K562 (cell line): ENCODE measurements around the gene ACTR1B. TPM values are rescaled to one million over a fixed set of nuclear protein-coding genes. Genes with fewer than 3 reads are reported as not detected.
A peak's percentile ranks its signal among the peaks of the same experiment; 100 is the strongest.

Experiments
- ELF4 ChIP-seq: fragments of 450-650 bp; formaldehyde crosslinking; IDR thresholded peaks from 2 replicates; pipeline ENCODE4 v1.4.0; 2022; ENCODE audit warnings: missing genetic modification characterization
- HMBOX1 ChIP-seq: sonication (generic); IDR thresholded peaks from 2 replicates; pipeline ENCODE4 v1.6.1; 2016
- HSF4 ChIP-seq: fragments of 250-450 bp; sonication (Bioruptor Pico); IDR thresholded peaks from 2 replicates; pipeline ENCODE4 v2.1.2; 2022; ENCODE audit warnings: mild to moderate bottlenecking, moderate library complexity, borderline replicate concordance
- JUNB ChIP-seq: fragments of 450-650 bp; formaldehyde crosslinking; conservative IDR thresholded peaks from 2 replicates; pipeline ENCODE4 v1.4.0; 2020; ENCODE audit warnings: mild to moderate bottlenecking
- JUND ChIP-seq, 2 experiments: IDR thresholded peaks; 2 replicates in 1 of 2; 3 replicates in 1 of 2; pipeline ENCODE4 v1.6.1; 2011; ENCODE audit warnings: borderline replicate concordance in 2 of 2, low read depth in 2 of 2, low read length in 2 of 2, improper control_type of control experiment in 1 of 2, missing biosample characterization in 1 of 2, missing genetic modification characterization in 1 of 2, missing genetic modification reagents in 1 of 2
- KDM4B ChIP-seq, 2 experiments: fragments of 450-650 bp in 1 of 2; sonication (generic) in 1 of 2; IDR thresholded peaks; 2 replicates each; pipeline ENCODE4 v1.6.1; 2016 to 2017; ENCODE audit warnings: borderline replicate concordance in 2 of 2, antibody characterized with exemption in 1 of 2, low read depth in 1 of 2, mild to moderate bottlenecking in 1 of 2
- LEF1 ChIP-seq: fragments of 450-650 bp; IDR thresholded peaks from 2 replicates; pipeline ENCODE4 v1.6.1; 2016; ENCODE audit warnings: mild to moderate bottlenecking
- MBD2 ChIP-seq: sonication (generic); IDR thresholded peaks from 2 replicates; pipeline ENCODE4 v1.6.1; 2016; ENCODE audit warnings: low read depth, borderline replicate concordance
- MLLT1 ChIP-seq, 2 experiments: fragments of 450-650 bp; IDR thresholded peaks; 2 replicates each; pipeline ENCODE4 v1.6.1; 2016
- MNT ChIP-seq, 2 experiments: fragments of 450-650 bp; conservative IDR thresholded peaks; 2 replicates each; pipeline ENCODE4 v1.6.1; 2017; ENCODE audit warnings: mild to moderate bottlenecking in 2 of 2, moderate library complexity in 2 of 2
- NONO ChIP-seq, 2 experiments: fragments of 200-400 bp in 1 of 2; fragments of 450-650 bp in 1 of 2; formaldehyde crosslinking in 1 of 2; IDR thresholded peaks; 2 replicates each; pipeline ENCODE4 v1.6.1; 2017; ENCODE audit warnings: low read depth in 2 of 2, mild to moderate bottlenecking in 2 of 2, moderate library complexity in 2 of 2, low read length in 1 of 2
- RREB1 ChIP-seq: fragments of 250-450 bp; sonication (Bioruptor Pico); IDR thresholded peaks from 2 replicates; pipeline ENCODE4 v1.4.0; 2020
- SP2 ChIP-seq: IDR thresholded peaks from 2 replicates; pipeline ENCODE4 v1.6.1; 2011; ENCODE audit warnings: mild to moderate bottlenecking, low read depth, low read length, moderate library complexity; ENCODE audit not compliant: poor library complexity, severe bottlenecking; ENCODE audit errors: extremely low read depth
- ZEB2 ChIP-seq: fragments of 450-650 bp; IDR thresholded peaks from 2 replicates; pipeline ENCODE4 v1.6.1; 2016
- ZNF263 ChIP-seq: sonication (generic); formaldehyde crosslinking; IDR thresholded peaks from 2 replicates; pipeline ENCODE4 v1.8.0; 2022; ENCODE audit warnings: mild to moderate bottlenecking, missing genetic modification reagents, borderline replicate concordance
- polyA plus RNA-seq, 8 experiments: library from polyadenylated mRNA; depleted of rRNA in 4 of 8; stranded (reverse) in 5 of 8; unstranded in 3 of 8; fragments of >200 nt; fragmentation: Nextera tagmentation in 2 of 8; fragmentation: Illumina TruSeq in 1 of 8; extraction: Ambion mirVana in 2 of 8; extraction: Trizol in 1 of 8; gene quantifications; 2 replicates each; pipeline versions ENCODE4 v1.2.1 to v1.2.3, GENCODE V29; 2011 to 2014; ENCODE audit warnings: inconsistent platforms in 1 of 8, missing spikeins in 1 of 8
- total RNA-seq, 7 experiments: library from RNA; depleted of rRNA in 6 of 7; stranded (reverse); fragments of >200 nt in 6 of 7; fragmentation: Illumina TruSeq in 2 of 7; extraction: Trizol in 2 of 7; gene quantifications; 2 replicates each; pipeline versions ENCODE4 v1.2.1 to v1.2.3, GENCODE V29; 2011 to 2021; ENCODE audit warnings: low replicate concordance in 1 of 7

ACTR1B gene
- total and polyA plus RNA-seq, 9 of the 15 experiments (the other 6 are each of a cell fraction or from before 2014, with no cell fraction given) = 0.49 to 42.3 (median 22.5) TPM

- TF ChIP-seq JUND (IDR thresholded peaks at IDR 0.05; ENCODE audit: borderline replicate concordance, low read depth, low read length) = peak; percentile 99
- peak; percentile 97; the same call in 1 of the 3 replicates for TF ChIP-seq JUND (tag; IDR thresholded peaks at IDR 0.05; ENCODE audit: borderline replicate concordance, low read depth, low read length)
- no peak for TF ChIP-seq ZNF263 (CRISPR knock-in tag)
- TF ChIP-seq ZEB2 = no peak
- no peak for TF ChIP-seq HMBOX1
- TF ChIP-seq MLLT1 (IDR thresholded peaks at IDR 0.05) = no peak; a peak in 1 of 4 replicates
- TF ChIP-seq MNT (conservative IDR thresholded peaks at IDR 0.05) = peak; percentile 51 to 70
- no peak for TF ChIP-seq JUNB (CRISPR knock-in tag)
- TF ChIP-seq HSF4 (CRISPR knock-in tag) = no peak
- TF ChIP-seq ELF4 (CRISPR knock-in tag) = no peak
- no peak for TF ChIP-seq KDM4B (IDR thresholded peaks at IDR 0.05; ENCODE audit: borderline replicate concordance in 2 of 2, low read depth in 1 of 2)
- no peak for TF ChIP-seq LEF1
- no peak for TF ChIP-seq RREB1
- TF ChIP-seq MBD2 = peak; percentile 77
- peak in 1 of 2 experiments; percentile 16; a peak in 1 of 4 replicates for TF ChIP-seq NONO (IDR thresholded peaks at IDR 0.05; ENCODE audit: low read depth in 2 of 2, low read length in 1 of 2)
- TF ChIP-seq SP2 = peak; percentile 67
These were observed at the start of gene ACTR1B (continued) for GRCh38 chr2:97663962-97664635.
